K562 (cell line): ENCODE data around the gene PNPLA2. TPM values are rescaled to one million over a fixed set of nuclear protein-coding genes. Genes with fewer than 3 reads are reported as not detected.

Experiments used
- ATAC-seq: fragments of 200-7000 bp; cut with Tn5 transposase; 3 replicates; pipeline ENCODE4 v1.9.1; 2020; ENCODE audit warnings: moderate library complexity
- Bru-seq: library from RNA; stranded (reverse); fragments of 400-500 nt; gene quantifications from one replicate; lab custom pipeline; 2021; lab: Mats Ljungman, UMichigan
- BruChase-seq, 2 experiments: library from RNA; stranded (reverse); fragments of 400-500 nt; gene quantifications; one replicate each; lab custom pipeline; 2021; lab: Mats Ljungman, UMichigan
- BruUV-seq: library from RNA; stranded (reverse); fragments of 400-500 nt; replicated peaks from 2 replicates; lab custom pipeline; 2021; lab: Mats Ljungman, UMichigan
- CTCF ChIA-PET: fragments of 300-600 bp; formaldehyde crosslinking; extraction: SDS; loops from one replicate; lab custom pipeline; 2021; ENCODE audit warnings: low intra/inter-chr PET ratio; lab: Yijun Ruan, JAX
- POLR2A ChIA-PET: fragments of 300-600, 350-650 bp; sonication (Branson Sonifier 250); formaldehyde crosslinking; extraction: SDS; loops from one replicate; lab custom pipeline; 2021; ENCODE audit warnings: antibody characterized with exemption, inconsistent platforms; lab: Yijun Ruan, JAX
- DNase-seq, 4 experiments: peaks; one replicate each; pipeline versions ENCODE4 v3.0.0 to v3.0.0-alpha.2; 2011 to 2018; ENCODE audit warnings: low spot score in 3 of 4, mixed read lengths in 3 of 4; ENCODE audit errors: extremely low read depth in 1 of 4
- FAIRE-seq: peaks from 2 replicates; lab custom pipeline; 2011; peaks lifted over from hg19 to GRCh38; lab: Jason Lieb, UNC
- H2AFZ ChIP-seq: 2 replicates; pipeline ENCODE4 v1.6.0; 2011; ENCODE audit warnings: low read depth, low read length, control low read depth, inconsistent platforms
- H3K27ac ChIP-seq: fragments of 200-600 bp; 3 replicates; pipeline ENCODE4 v1.8.0; 2011; ENCODE audit warnings: low read depth, mild to moderate bottlenecking, control low read depth, inconsistent platforms, low read length, moderate library complexity, mixed read lengths; ENCODE audit errors: extremely low read depth
- H3K27me3 ChIP-seq, 2 experiments: fragments of 300-600 bp in 1 of 2; 2 replicates in 1 of 2; 3 replicates in 1 of 2; pipeline versions ENCODE4 v1.6.0 to v1.8.0; 2011; ENCODE audit warnings: inconsistent platforms in 2 of 2, low read length in 2 of 2, mild to moderate bottlenecking in 1 of 2, mixed read lengths in 1 of 2, moderate library complexity in 1 of 2; ENCODE audit not compliant: control insufficient read depth in 2 of 2, insufficient read depth in 2 of 2
- H3K36me3 ChIP-seq: fragments of 300-600 bp; 3 replicates; pipeline ENCODE4 v1.8.0; 2011; ENCODE audit warnings: mild to moderate bottlenecking, low read length, inconsistent platforms; ENCODE audit not compliant: control insufficient read depth, insufficient read depth
- H3K4me1 ChIP-seq, 2 experiments: fragments of 200-600 bp in 1 of 2; replicated peaks in 1 of 2; 2 replicates in 1 of 2; 3 replicates in 1 of 2; pipeline versions ENCODE4 v1.5.1 to v1.8.0; 2011; ENCODE audit warnings: inconsistent platforms in 2 of 2, low read length in 2 of 2, mild to moderate bottlenecking in 1 of 2, mixed read lengths in 1 of 2, moderate library complexity in 1 of 2; ENCODE audit not compliant: control insufficient read depth in 2 of 2, insufficient read depth in 2 of 2
- H3K4me2 ChIP-seq: 2 replicates; pipeline ENCODE4 v1.6.1; 2011; ENCODE audit warnings: low read length, control low read depth, inconsistent platforms, mixed read lengths; ENCODE audit not compliant: insufficient read depth
- H3K4me3 ChIP-seq: fragments of 200-600 bp; sonication (generic), shearing (Covaris generic); 2 replicates; pipeline ENCODE4 v1.5.1; 2016; ENCODE audit warnings: control low read depth, inconsistent platforms
- H3K79me2 ChIP-seq: fragments of 200-600 bp; 3 replicates; pipeline ENCODE4 v1.8.0; 2011; ENCODE audit warnings: low read length, inconsistent platforms; ENCODE audit not compliant: control insufficient read depth, insufficient read depth
- H3K9ac ChIP-seq, 2 experiments: 2 replicates each; pipeline versions ENCODE4 v1.6.0 to v1.6.1; 2011; ENCODE audit warnings: low read depth in 2 of 2, low read length in 2 of 2, control low read depth in 1 of 2, inconsistent platforms in 1 of 2, mild to moderate bottlenecking in 1 of 2, mixed read lengths in 1 of 2; ENCODE audit not compliant: insufficient read depth in 1 of 2
- H3K9me1 ChIP-seq: one replicate; pipeline ENCODE4 v1.6.0; 2011; ENCODE audit warnings: inconsistent platforms, mild to moderate bottlenecking, low read length, moderate library complexity; ENCODE audit not compliant: control insufficient read depth, insufficient read depth
- H3K9me3 ChIP-seq: replicated peaks from 2 replicates; pipeline ENCODE4 v1.5.1; 2011; ENCODE audit warnings: low read depth, low read length, inconsistent platforms; ENCODE audit not compliant: control insufficient read depth, insufficient read depth
- H4K20me1 ChIP-seq: replicated peaks from 2 replicates; pipeline ENCODE4 v1.6.1; 2011; ENCODE audit warnings: low read length, inconsistent platforms, mixed read lengths; ENCODE audit not compliant: control insufficient read depth, insufficient read depth
- ADNP ChIP-seq: fragments of 200-800 bp; sonication (Bioruptor generic); IDR thresholded peaks from 2 replicates; pipeline ENCODE4 v1.6.1; 2016; ENCODE audit warnings: missing genetic modification characterization, missing compliant biosample characterization
- ARID3B ChIP-seq: fragments of 250-450 bp; sonication (Bioruptor Pico); IDR thresholded peaks from 2 replicates; pipeline ENCODE4 v1.4.0; 2020; ENCODE audit warnings: borderline replicate concordance
- ATF3 ChIP-seq, 2 experiments: fragments of 450-650 bp in 1 of 2; sonication (generic) in 1 of 2; formaldehyde crosslinking in 1 of 2; IDR thresholded peaks in 1 of 2; conservative IDR thresholded peaks in 1 of 2; 2 replicates each; pipeline versions ENCODE4 v1.6.1 to v1.8.1; 2016 to 2023; ENCODE audit warnings: mild to moderate bottlenecking in 2 of 2, moderate library complexity in 2 of 2, inconsistent platforms in 1 of 2, missing genetic modification reagents in 1 of 2
- ATF7 ChIP-seq: fragments of 450-650 bp; IDR thresholded peaks from 2 replicates; pipeline ENCODE4 v1.7.1; 2014; ENCODE audit warnings: mild to moderate bottlenecking, moderate library complexity
- GATAD2B ChIP-seq: fragments of 450-650 bp; IDR thresholded peaks from 2 replicates; pipeline ENCODE4 v1.6.1; 2017; ENCODE audit warnings: mild to moderate bottlenecking, borderline replicate concordance
- NFIC ChIP-seq: fragments of 450-650 bp; IDR thresholded peaks from 2 replicates; pipeline ENCODE4 v1.6.1; 2017; ENCODE audit warnings: mild to moderate bottlenecking, inconsistent platforms
- PRDM10 ChIP-seq: fragments of 450-650 bp; IDR thresholded peaks from 2 replicates; pipeline ENCODE4 v1.6.1; 2018; ENCODE audit not compliant: partially characterized antibody
- ZNF431 ChIP-seq: sonication (generic); formaldehyde crosslinking; IDR thresholded peaks from 2 replicates; pipeline ENCODE4 v1.8.0; 2022; ENCODE audit warnings: mild to moderate bottlenecking, missing genetic modification reagents
- WGBS: fragments of 100-300 bp; shearing (Covaris generic); methylation state at CpG from one replicate; pipeline ENCODE4 v1.1.6; 2016; ENCODE audit warnings: low coverage, mixed read lengths; ENCODE audit not compliant: insufficient coverage; ENCODE audit errors: missing lambda C conversion rate; 5-methylcytosine and 5-hydroxymethylcytosine counted together
- in situ Hi-C: fragments of 300-500 bp; cut with MboI; formaldehyde crosslinking; loops from 4 replicates; pipeline ENCODE4 v1.15.0; 2018; ENCODE audit warnings: inconsistent platforms, mixed read lengths
- intact Hi-C: fragments of 100-400 bp; cut with micrococcal nuclease; formaldehyde crosslinking; loops from 2 replicates; pipeline ENCODE4 v1.14.2; 2022
- long read RNA-seq, 3 experiments: library from polyadenylated mRNA in 2 of 3; library from RNA in 1 of 3; unstranded in 2 of 3; stranded (forward) in 1 of 3; transcript quantifications; one replicate each; pipeline ENCODE4 v2.0.0, GENCODE V29; 2019 to 2022
- polyA minus RNA-seq, 3 experiments: library from RNA; depleted of rRNA, polyadenylated mRNA; stranded (reverse); fragments of >200 nt; gene quantifications; 2 replicates each; pipeline ENCODE4 v1.2.3, GENCODE V29; 2011
- polyA plus RNA-seq, 8 experiments: library from polyadenylated mRNA; depleted of rRNA in 4 of 8; stranded (reverse) in 5 of 8; unstranded in 3 of 8; fragments of >200 nt; fragmentation: Nextera tagmentation in 2 of 8; fragmentation: Illumina TruSeq in 1 of 8; extraction: Ambion mirVana in 2 of 8; extraction: Trizol in 1 of 8; gene quantifications; 2 replicates each; pipeline versions ENCODE4 v1.2.1 to v1.2.3, GENCODE V29; 2011 to 2014; ENCODE audit warnings: inconsistent platforms in 1 of 8, missing spikeins in 1 of 8
- total RNA-seq, 7 experiments: library from RNA; depleted of rRNA in 6 of 7; stranded (reverse); fragments of >200 nt in 6 of 7; fragmentation: Illumina TruSeq in 2 of 7; extraction: Trizol in 2 of 7; gene quantifications; 2 replicates each; pipeline versions ENCODE4 v1.2.1 to v1.2.3, GENCODE V29; 2011 to 2021; ENCODE audit warnings: low replicate concordance in 1 of 7

Gene PNPLA2
- total RNA-seq (2011; cell fraction: chromatin; rRNA removed; ENCODE audit: low replicate concordance), result 83.1 and 391 TPM in 2 replicates
- total RNA-seq (2011; cell fraction: nucleolus; rRNA removed), result 282 and 286 TPM in 2 replicates
- 136 and 157 TPM in 2 replicates for total RNA-seq (2011; cell fraction: nucleoplasm; rRNA removed)
- 22.2 and 32.0 TPM in 2 replicates for total RNA-seq (2014; rRNA removed)
- total RNA-seq (2014; rRNA removed; fragmentation: Illumina TruSeq; extraction: Trizol), result 3.6 and 5.0 TPM in 2 replicates
- 8.4 and 9.0 TPM in 2 replicates for total RNA-seq (2015; rRNA removed; fragmentation: Illumina TruSeq; extraction: Trizol)
- 87.1 and 87.5 TPM in 2 replicates for total RNA-seq (2021)
- 6.9 and 29.3 TPM in 2 replicates for polyA plus RNA-seq (2011; rRNA removed)
- polyA plus RNA-seq (2011; cell fraction: cytosol; rRNA removed), result 10.0 and 17.9 TPM in 2 replicates
- polyA plus RNA-seq (2011; cell fraction: nucleus; rRNA removed), result 266 and 420 TPM in 2 replicates
- polyA plus RNA-seq (2012), result 39.2 and 88.0 TPM in 2 replicates
- polyA plus RNA-seq (2014; fragmentation: Illumina TruSeq; extraction: Trizol), result 21.4 and 37.1 TPM in 2 replicates
- under 1 TPM; 0.39 TPM for polyA plus RNA-seq (2014; fragmentation: Nextera tagmentation; extraction: Ambion mirVana)
- polyA plus RNA-seq (2014; rRNA removed), result 36.4 and 49.4 TPM in 2 replicates
- polyA minus RNA-seq (2011; rRNA and poly(A)+ RNA removed), result 9.2 and 12.6 TPM in 2 replicates
- polyA minus RNA-seq (2011; cell fraction: cytosol; rRNA and poly(A)+ RNA removed), result 26.3 TPM in 2 replicates
- polyA minus RNA-seq (2011; cell fraction: nucleus; rRNA and poly(A)+ RNA removed), result 88.9 and 90.9 TPM in 2 replicates
- Bru-seq, nascent RNA, result percentile 71 among the genes with signal in this experiment
- BruChase-seq, experiment 1, labeled RNA remaining after a 2-hour chase, result percentile 69 among the genes with signal in this experiment
- percentile 75 among the genes with signal in this experiment for BruChase-seq, experiment 2, labeled RNA remaining after a 6-hour chase
- long read RNA-seq, experiment 1, partial matches to known transcripts, result 104 of 106 reads
- long read RNA-seq, experiment 1, other reads (novel, unspliced or antisense), result 2 of 106 reads
- long read RNA-seq, experiment 2, partial matches to known transcripts, result 88 of 134 reads
- long read RNA-seq, experiment 2, other reads (novel, unspliced or antisense), result 46 of 134 reads
- long read RNA-seq, experiment 3, partial matches to known transcripts, result 45 of 47 reads
- long read RNA-seq, experiment 3, other reads (novel, unspliced or antisense), result 2 of 47 reads

- BruUV-seq, result no TSS peak
- H3K4me3 ChIP-seq, result peak within 1 kb of the TSS; percentile 89
- 32% methylated on average over 19 of the region's 20 CpGs for WGBS
- POLR2A ChIA-PET, result interaction anchor here (0.6 to 5.2 kb wide), 11 partner anchors 7 to 258 kb away, joined by 3 to 36 read pairs (median 10); partner anchors contain the start of genes CD151, CRACR2B, LMNTD2 and POLR2L
- CTCF ChIA-PET, result no interaction called here
- H3K27me3 ChIP-seq, result no peaks in the 10 kb centered on the region
- ATAC-seq, result no peak
- no peak for DNase-seq
- H2AFZ ChIP-seq, result peak within 1 kb of the TSS; percentile 93
- peaks cover 11 to 62% of the 10 kb centered on the region in 2 experiments; a peak in 4 of 5 replicates for H3K4me1 ChIP-seq
- intact Hi-C loops (no loop called here), in situ Hi-C loops (no loop called here)
- H4K20me1 ChIP-seq, result peaks cover 13% of the 10 kb centered on the region
- peaks cover 27% of the 10 kb centered on the region for H3K79me2 ChIP-seq
- peak within 1 kb of the TSS; percentile 86 for H3K4me2 ChIP-seq
- H3K9me1 ChIP-seq, result peaks cover 6% of the 10 kb centered on the region
- H3K9me3 ChIP-seq, result no peaks in the 10 kb centered on the region
- peak; percentile 6 for FAIRE-seq
- H3K9ac ChIP-seq, result peak within 1 kb of the TSS; percentile 87 to 100
- peak within 1 kb of the TSS; percentile 92 for H3K27ac ChIP-seq
- peaks cover 31% of the 10 kb centered on the region; the same call in 2 of the 3 replicates for H3K36me3 ChIP-seq
- TF ChIP-seq ZNF431, result no peak
- TF ChIP-seq GATAD2B, result peak; percentile 8; the same call in 1 of the 2 replicates
- 0 out of 2 replicates have a peak, but pooled peaks have one; percentile 14 for TF ChIP-seq NFIC
- peak; percentile 10 for TF ChIP-seq PRDM10
- no peak for TF ChIP-seq ADNP (tag)
- no peak for TF ChIP-seq ARID3B (CRISPR knock-in tag)
- peak; percentile 83 for TF ChIP-seq ATF3 (IDR thresholded peaks at IDR 0.05)
- TF ChIP-seq ATF3 (CRISPR knock-in tag; conservative IDR thresholded peaks at IDR 0.05), result no peak
- peak; percentile 70 for TF ChIP-seq ATF7
These were observed at the start of gene PNPLA2 for GRCh38 chr11:818396-819128. TSS of gene PNPLA2 (plus strand) at chr11:818914. CDS start at chr11:819719, 805 bp downstream.
